ENCODE results near the gene POLR2H.

Gene POLR2H

DNA sequence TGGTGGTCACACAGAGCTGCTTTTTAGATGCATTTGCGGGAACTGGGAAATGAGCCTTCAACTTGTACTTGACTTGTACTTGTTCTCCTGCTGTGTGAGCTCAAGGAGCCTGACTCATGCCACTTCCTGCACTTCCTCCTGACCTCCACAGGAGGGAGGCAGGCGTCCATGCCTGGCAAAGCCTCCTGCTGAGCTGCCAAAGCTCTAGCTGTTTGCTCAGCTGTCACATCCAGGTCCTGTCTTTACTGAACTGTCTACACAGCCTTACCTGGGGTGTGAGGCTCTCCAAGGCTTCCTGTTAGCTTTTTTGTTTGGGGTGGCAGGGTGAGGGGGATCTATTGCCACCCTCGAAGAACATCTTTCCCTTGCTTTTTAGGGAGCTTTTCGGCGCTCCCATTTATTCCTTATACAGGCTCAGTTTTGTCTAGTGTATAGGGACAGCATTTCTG is 10.1 kb downstream of the POLR2H start:
- no peak for DNase-seq (ENCODE audit: low read depth)

GRCh38 chr3:184372296-184372821 is 10.8 kb downstream of the POLR2H start:
- no peak for DNase-seq (ENCODE audit: low read depth)

GRCh38 chr3:184372911-184373310 is 11.4 kb downstream of the POLR2H start:
- no peak for DNase-seq (ENCODE audit: low read depth)

DNA sequence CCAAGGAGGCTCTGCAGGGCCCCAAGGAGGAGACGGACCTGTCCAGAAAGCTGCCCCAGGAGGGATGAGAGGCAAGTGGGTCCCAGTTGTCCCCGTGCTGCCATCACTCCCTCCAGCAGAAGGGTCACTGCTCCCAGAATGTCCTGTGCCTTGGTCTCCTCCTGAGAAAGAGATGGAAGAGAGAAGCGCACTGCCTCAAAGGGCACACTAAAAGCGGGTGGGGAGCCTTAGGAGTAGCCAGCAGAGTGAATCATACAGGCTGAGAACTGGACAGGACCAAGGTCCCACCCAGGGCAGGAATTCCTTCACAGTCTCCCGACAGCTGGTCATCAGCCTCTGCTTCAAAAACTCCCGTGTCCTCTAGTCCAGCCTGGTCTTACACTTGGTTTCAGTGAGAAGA is 11.9 kb downstream of the POLR2H start:
- no peak for DNase-seq (ENCODE audit: low read depth)

- no peak for DNase-seq (ENCODE audit: low read depth)
Measured at GRCh38 chr3:184375747-184376461, 14.4 kb downstream of the POLR2H start.

GRCh38 chr3:184377374-184377773 is 15.9 kb downstream of the POLR2H start:
- no peak for DNase-seq (ENCODE audit: low read depth)

DNA sequence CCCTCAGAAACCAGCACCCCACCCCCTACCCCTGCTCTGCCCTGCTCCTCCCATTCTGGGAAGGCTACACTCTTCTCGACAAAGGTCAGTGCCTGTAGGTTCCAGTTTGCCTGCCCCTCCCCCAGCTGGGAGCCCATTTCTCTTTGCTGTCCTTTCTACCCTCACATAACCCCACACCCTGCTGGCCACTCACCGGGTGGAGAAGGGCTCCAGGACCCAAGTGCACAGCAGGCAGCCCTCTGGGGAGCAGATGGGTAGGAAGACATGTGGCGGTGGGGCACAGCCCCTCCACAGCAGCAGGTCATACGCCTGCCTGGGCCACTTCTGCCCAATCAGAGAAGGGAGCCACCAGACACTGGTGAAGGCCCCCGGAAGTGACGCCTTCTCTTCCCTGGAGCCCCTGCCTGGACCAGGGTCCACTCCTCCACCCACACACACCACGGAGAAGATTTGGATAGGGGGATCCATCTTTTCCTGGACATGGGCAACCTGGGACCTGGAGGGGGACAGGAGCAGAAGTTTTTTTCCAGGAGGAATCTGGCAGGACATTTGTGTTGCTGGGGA is 16.5 kb downstream of the POLR2H start, which contains the start of gene THPO:
THPO (minus strand) TSS at position 326 of the 564 bp plus-strand sequence. CDS start 1,948 bp downstream, outside the sequence.
- DNase-seq (ENCODE audit: low read depth) = no peak

- DNase-seq (ENCODE audit: low read depth) = no peak
Measured at GRCh38 chr3:184378651-184379357, 17.3 kb downstream of the POLR2H start.

DNA sequence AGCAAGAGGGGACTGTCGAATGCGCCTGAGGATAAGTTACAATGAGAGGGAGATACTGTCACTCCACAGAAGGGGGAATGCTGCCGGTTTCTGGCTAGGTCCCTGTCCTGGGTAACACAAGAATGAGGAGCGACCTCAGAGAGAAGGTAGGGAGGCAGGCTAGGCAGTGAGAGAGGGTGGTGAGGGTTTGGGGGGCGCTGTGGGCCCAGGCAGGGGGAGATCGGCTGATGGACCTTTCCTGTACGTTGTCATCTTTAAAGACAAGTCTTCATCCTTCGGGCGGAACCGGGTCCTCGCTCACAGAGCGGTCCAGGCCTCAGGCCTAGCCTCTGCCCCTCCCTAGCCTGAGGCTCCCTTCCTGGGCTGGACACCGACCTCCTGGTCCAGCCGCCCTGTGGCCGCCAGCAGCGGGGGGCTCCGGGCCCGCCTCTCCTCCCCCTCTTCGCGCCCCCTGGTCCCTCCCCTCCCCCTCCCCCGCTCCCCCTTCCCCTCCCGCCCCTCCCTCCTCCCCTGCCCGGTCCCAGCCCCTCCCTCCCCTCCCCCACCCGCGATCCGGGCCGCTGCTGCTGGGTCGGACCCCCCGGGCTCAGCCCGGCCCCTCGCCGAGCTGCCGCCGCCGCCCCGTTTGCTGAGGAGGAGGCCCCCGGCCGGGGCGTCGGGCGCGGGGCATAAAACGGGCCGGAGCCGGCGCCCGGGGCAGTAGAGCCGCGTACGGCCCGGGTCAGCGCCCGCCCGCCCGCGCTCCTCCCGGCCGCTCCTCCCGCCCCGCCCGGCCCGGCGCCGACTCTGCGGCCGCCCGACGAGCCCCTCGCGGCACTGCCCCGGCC is 18.1 kb downstream of the POLR2H start, which contains the start of gene CHRD:
CHRD (plus strand) TSS at position 697 of the 827 bp plus-strand sequence. CDS start 265 bp downstream, outside the sequence.
- DNase-seq (ENCODE audit: low read depth) = no peak

DNA sequence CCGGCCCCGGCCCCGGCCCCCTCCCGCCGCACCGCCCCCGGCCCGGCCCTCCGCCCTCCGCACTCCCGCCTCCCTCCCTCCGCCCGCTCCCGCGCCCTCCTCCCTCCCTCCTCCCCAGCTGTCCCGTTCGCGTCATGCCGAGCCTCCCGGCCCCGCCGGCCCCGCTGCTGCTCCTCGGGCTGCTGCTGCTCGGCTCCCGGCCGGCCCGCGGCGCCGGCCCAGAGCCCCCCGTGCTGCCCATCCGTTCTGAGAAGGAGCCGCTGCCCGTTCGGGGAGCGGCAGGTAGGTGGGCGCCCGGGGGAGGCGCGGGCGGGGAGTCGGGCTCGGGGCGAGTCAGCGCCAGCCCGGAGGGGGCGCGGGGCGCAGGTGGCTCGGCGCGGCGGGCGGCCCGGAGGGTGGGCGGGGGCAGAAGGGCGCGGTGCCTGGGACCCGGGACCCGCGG is 18.7 kb downstream of the POLR2H start:
- DNase-seq (ENCODE audit: low read depth) = no peak

GRCh38 chr3:184380627-184381260 is 19.2 kb downstream of the POLR2H start:
- DNase-seq (ENCODE audit: low read depth) = no peak

DNA sequence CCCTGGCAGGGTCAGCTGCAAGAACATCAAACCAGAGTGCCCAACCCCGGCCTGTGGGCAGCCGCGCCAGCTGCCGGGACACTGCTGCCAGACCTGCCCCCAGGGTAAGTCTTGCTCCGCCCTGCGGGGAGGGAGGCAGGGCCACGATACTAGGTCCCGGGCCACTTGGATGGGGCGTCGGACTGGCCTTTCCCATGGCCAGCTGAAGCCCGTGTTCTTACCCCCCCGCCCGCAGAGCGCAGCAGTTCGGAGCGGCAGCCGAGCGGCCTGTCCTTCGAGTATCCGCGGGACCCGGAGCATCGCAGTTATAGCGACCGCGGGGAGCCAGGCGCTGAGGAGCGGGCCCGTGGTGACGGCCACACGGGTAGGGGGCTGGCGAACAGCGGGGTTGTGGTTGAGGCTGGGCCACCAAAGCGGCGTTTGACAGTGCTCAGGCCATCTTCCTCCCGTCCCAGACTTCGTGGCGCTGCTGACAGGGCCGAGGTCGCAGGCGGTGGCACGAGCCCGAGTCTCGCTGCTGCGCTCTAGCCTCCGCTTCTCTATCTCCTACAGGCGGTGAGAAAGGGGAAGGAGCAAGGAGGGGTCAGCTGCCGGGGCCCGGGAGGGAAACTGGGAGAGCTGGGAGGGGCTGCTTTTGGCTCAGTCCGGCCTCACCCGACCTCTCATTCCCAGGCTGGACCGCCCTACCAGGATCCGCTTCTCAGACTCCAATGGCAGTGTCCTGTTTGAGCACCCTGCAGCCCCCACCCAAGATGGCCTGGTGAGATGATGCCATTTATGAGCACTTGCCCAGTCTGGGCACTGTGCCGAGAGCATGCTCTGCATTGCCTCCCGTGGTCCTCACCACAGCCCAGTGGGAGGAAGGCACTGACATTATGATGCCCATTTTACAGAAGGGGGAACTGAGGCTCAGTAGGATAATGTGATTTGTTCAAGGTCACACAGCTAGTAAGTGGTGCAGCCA is 20.0 kb downstream of the POLR2H start:
- DNase-seq (ENCODE audit: low read depth) = no peak

GRCh38 chr3:184382326-184383032 is 21.0 kb downstream of the POLR2H start:
- DNase-seq (ENCODE audit: low read depth) = no peak

- DNase-seq (ENCODE audit: low read depth) = no peak
Measured at GRCh38 chr3:184383033-184383740, 21.7 kb downstream of the POLR2H start.

DNA sequence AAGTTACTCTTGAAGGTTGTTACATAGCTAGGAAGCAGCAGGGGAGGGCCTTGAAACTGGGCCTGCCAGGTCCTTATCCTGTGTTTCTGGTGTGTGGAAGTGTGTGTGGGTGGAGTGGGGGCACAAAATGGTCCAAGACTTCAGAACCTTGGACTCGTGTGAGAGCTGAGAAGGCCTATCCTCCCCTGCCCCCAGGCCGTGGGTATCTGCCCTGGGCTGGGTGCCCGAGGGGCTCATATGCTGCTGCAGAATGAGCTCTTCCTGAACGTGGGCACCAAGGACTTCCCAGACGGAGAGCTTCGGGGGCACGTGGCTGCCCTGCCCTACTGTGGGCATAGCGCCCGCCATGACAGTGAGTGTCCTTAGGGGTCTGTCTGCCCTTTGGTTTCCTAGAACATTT is 22.8 kb downstream of the POLR2H start:
- no peak for DNase-seq (ENCODE audit: low read depth)

DNA sequence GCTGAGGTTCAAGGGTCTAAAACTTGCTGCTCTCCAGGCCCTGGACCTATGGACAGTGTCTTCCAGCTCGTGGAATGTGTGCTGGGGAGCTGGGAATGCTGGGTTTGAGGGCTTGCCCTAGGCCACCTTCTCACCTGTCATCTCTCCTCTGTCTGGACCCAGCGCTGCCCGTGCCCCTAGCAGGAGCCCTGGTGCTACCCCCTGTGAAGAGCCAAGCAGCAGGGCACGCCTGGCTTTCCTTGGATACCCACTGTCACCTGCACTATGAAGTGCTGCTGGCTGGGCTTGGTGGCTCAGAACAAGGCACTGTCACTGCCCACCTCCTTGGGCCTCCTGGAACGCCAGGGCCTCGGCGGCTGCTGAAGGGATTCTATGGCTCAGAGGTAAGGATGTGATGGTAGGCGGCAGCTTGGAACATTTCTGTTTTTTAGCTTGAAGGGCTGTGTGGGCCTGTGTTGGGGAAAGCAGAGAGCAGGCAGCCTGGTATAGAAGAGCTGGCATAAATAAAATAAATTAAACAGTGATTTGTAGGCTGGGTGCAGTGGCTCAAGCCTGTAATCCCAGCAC is 23.4 kb downstream of the POLR2H start:
- DNase-seq (ENCODE audit: low read depth) = no peak

- DNase-seq (ENCODE audit: low read depth) = no peak
Measured at GRCh38 chr3:184386047-184386806, 24.7 kb downstream of the POLR2H start.
